Measurements from ENCODE around the gene MMP24OS. TPM values are rescaled to one million over a fixed set of nuclear protein-coding genes. Genes with fewer than 3 reads are reported as not detected.

Gene MMP24OS
- total RNA-seq, 1 experiment from 2014 or later, result 59.6 TPM

GRCh38 chr20:35287509-35288324 is 9.8 kb upstream of the MMP24OS start:
- ChIA-PET RAD21 (ENCODE audit: low non-redundant PET in 1 of 2, low total read pairs in 2 of 2, uncharacterized antibody in 2 of 2, unreplicated experiment in 2 of 2) (no interaction called here), POLR2A (no interaction called here), CTCF (no interaction called here)
- H3K4me1 ChIP-seq (ENCODE audit: control insufficient read depth in 1 of 2, insufficient read depth in 2 of 2, low read length in 2 of 2), result peaks cover 8 to 23% of the 10 kb centered on the region in 2 experiments; a peak in 3 of 4 replicates
- intact Hi-C loops (cut with micrococcal nuclease), result no loop called here
- peaks cover 18% of the 10 kb centered on the region for H3K79me2 ChIP-seq (ENCODE audit: insufficient read depth, low read length)
- no peak for DNase-seq (ENCODE audit: low read depth, low spot score)
- ATAC-seq, result no peak
- H3K9me3 ChIP-seq (ENCODE audit: control insufficient read depth in 1 of 2, insufficient read depth in 1 of 2, low read depth in 1 of 2, low read length in 2 of 2), result no peaks in the 10 kb centered on the region
- H3K9me2 ChIP-seq (ENCODE audit: insufficient read depth), result no peaks in the 10 kb centered on the region
- H3K27ac ChIP-seq (ENCODE audit: low read depth, low read length), result no peak overlapping the region
- H4K20me1 ChIP-seq (ENCODE audit: insufficient read depth), result no peaks in the 10 kb centered on the region
- H3K9ac ChIP-seq (ENCODE audit: low read length), result no peak overlapping the region
- no peak overlapping the region for H3K4me2 ChIP-seq (ENCODE audit: low read length)
- BruUV-seq (replicated peaks), result no TSS peak
- H2AFZ ChIP-seq (ENCODE audit: low read depth, low read length, poor library complexity, severe bottlenecking), result no peak overlapping the region
- H3K36me3 ChIP-seq (ENCODE audit: control insufficient read depth in 1 of 2, insufficient read depth in 2 of 2, low read length in 2 of 2), result 0 out of 4 replicates have a peak, but pooled peaks cover 0 to 4% of the 10 kb centered on the region in 2 experiments
- no peaks in the 10 kb centered on the region for H3K27me3 ChIP-seq (ENCODE audit: insufficient read depth, low read length)
- no peak overlapping the region for H3K4me3 ChIP-seq (replicated peaks in 1 of 2; ENCODE audit: low read depth in 1 of 2, low read length in 2 of 2)
- no peak for TF ChIP-seq POLR2AphosphoS5 (IDR thresholded peaks at IDR 0.05; ENCODE audit: low read depth, low read length)
- no peak for TF ChIP-seq POLR2A (IDR thresholded peaks at IDR 0.05; ENCODE audit: borderline replicate concordance, extremely low read depth, insufficient read depth, insufficient read length)
- no peak for TF ChIP-seq TCF7L2 (IDR thresholded peaks at IDR 0.05; ENCODE audit: borderline replicate concordance, extremely low read depth, insufficient read depth, insufficient read length)
- no peak for TF ChIP-seq CBX3 (IDR thresholded peaks at IDR 0.05; ENCODE audit: low read depth)
- no peak for TF ChIP-seq CTCF (IDR thresholded peaks at IDR 0.05 in 2 of 3, conservative IDR thresholded peaks at IDR 0.05 in 1 of 3; ENCODE audit: borderline replicate concordance in 1 of 3, insufficient read depth in 1 of 3, low read depth in 2 of 3, low read length in 2 of 3)
- TF ChIP-seq ELF1 (IDR thresholded peaks at IDR 0.05; ENCODE audit: borderline replicate concordance, low read depth), result no peak
- TF ChIP-seq EZH2phosphoT487 (IDR thresholded peaks at IDR 0.05; ENCODE audit: borderline replicate concordance), result no peak
- TF ChIP-seq EGR1 (IDR thresholded peaks at IDR 0.05; ENCODE audit: low read depth), result no peak
- no peak for TF ChIP-seq FOSL1 (IDR thresholded peaks at IDR 0.05; ENCODE audit: low read depth)
- TF ChIP-seq RAD21 (IDR thresholded peaks at IDR 0.05; ENCODE audit: low read depth), result no peak
- TF ChIP-seq ZBTB33 (IDR thresholded peaks at IDR 0.05; ENCODE audit: extremely low read depth, insufficient replicate concordance, low read length), result no peak
- no peak for TF ChIP-seq ZNF274 (IDR thresholded peaks at IDR 0.05; ENCODE audit: low read depth, low read length)
- no peak for TF ChIP-seq REST (IDR thresholded peaks at IDR 0.05; ENCODE audit: low read depth)
- TF ChIP-seq YY1 (IDR thresholded peaks at IDR 0.05; ENCODE audit: extremely low read depth, insufficient replicate concordance, low read depth, low read length), result no peak
- no peak for TF ChIP-seq SP1 (IDR thresholded peaks at IDR 0.05; ENCODE audit: low read depth)
- no peak for TF ChIP-seq EZH2 (IDR thresholded peaks at IDR 0.05)
- TF ChIP-seq ATF3 (IDR thresholded peaks at IDR 0.05), result no peak
- TF ChIP-seq JUND (IDR thresholded peaks at IDR 0.05), result no peak
- TF ChIP-seq ZFX (IDR thresholded peaks at IDR 0.05), result no peak
- no peak for TF ChIP-seq SRF (IDR thresholded peaks at IDR 0.05; ENCODE audit: low read depth)

Data from HCT116 (cell line).